EL (cell line): Measurements from ENCODE around the gene FBRSL1.
A peak's percentile ranks its signal among the peaks of the same experiment; 100 is the strongest.

Experiments
- DNase-seq: peaks from one replicate; pipeline ENCODE4 v3.0.0-alpha.2; 2016

The FBRSL1 gene

GRCh38 chr12:132500142-132500855 lies 10.3 kb downstream of the FBRSL1 start:
- DNase-seq = no peak

- no peak for DNase-seq
Measured at GRCh38 chr12:132500856-132501180, 10.9 kb downstream of the FBRSL1 start.

GRCh38 chr12:132501204-132501940 lies 11.4 kb downstream of the FBRSL1 start:
- DNase-seq = no peak

- DNase-seq = no peak
Measured at GRCh38 chr12:132502149-132502881, 12.4 kb downstream of the FBRSL1 start.

GRCh38 chr12:132502882-132503193 lies 12.9 kb downstream of the FBRSL1 start:
- no peak for DNase-seq

- peak; percentile 34 for DNase-seq
Measured at GRCh38 chr12:132503618-132504204, 13.8 kb downstream of the FBRSL1 start.

GRCh38 chr12:132505105-132505851 lies 15.3 kb downstream of the FBRSL1 start:
- DNase-seq = no peak

- DNase-seq = no peak
Measured at GRCh38 chr12:132505852-132506219, 15.9 kb downstream of the FBRSL1 start.

GRCh38 chr12:132506328-132507160 lies 16.6 kb downstream of the FBRSL1 start:
- DNase-seq = peak; percentile 61

- DNase-seq = no peak
Measured at GRCh38 chr12:132507161-132507538, 17.2 kb downstream of the FBRSL1 start.

- no peak for DNase-seq
Measured at GRCh38 chr12:132507656-132508490, 17.9 kb downstream of the FBRSL1 start.

- DNase-seq = no peak
Measured at GRCh38 chr12:132508491-132508740, 18.5 kb downstream of the FBRSL1 start.

GRCh38 chr12:132508860-132509732 lies 19.1 kb downstream of the FBRSL1 start:
- DNase-seq = no peak

GRCh38 chr12:132510111-132510724 lies 20.3 kb downstream of the FBRSL1 start:
- DNase-seq = no peak

GRCh38 chr12:132510746-132511477 lies 21.0 kb downstream of the FBRSL1 start:
- DNase-seq = no peak

- no peak for DNase-seq
Measured at GRCh38 chr12:132511516-132512196, 21.7 kb downstream of the FBRSL1 start.

GRCh38 chr12:132512197-132513069 lies 22.5 kb downstream of the FBRSL1 start:
- no peak for DNase-seq

- DNase-seq = peak; percentile 24
Measured at GRCh38 chr12:132513070-132513398, 23.1 kb downstream of the FBRSL1 start.
